HG03135 (cell line): ENCODE results near the gene LMOD3.

ENCODE experiments used
- ATAC-seq: cut with Tn5 transposase; IDR thresholded peaks from one replicate; pipeline ENCODE4 v1.9.1; 2021; ENCODE audit warnings: mild to moderate bottlenecking, moderate library complexity; ENCODE audit not compliant: unreplicated experiment

LMOD3 gene

GRCh38 chr3:69126216-69126615 is 3.8 kb upstream of the LMOD3 start:
- ATAC-seq: no peak

- ATAC-seq: no peak
These were observed 445 bp downstream of the LMOD3 start for GRCh38 chr3:69121950-69122349.

DNA sequence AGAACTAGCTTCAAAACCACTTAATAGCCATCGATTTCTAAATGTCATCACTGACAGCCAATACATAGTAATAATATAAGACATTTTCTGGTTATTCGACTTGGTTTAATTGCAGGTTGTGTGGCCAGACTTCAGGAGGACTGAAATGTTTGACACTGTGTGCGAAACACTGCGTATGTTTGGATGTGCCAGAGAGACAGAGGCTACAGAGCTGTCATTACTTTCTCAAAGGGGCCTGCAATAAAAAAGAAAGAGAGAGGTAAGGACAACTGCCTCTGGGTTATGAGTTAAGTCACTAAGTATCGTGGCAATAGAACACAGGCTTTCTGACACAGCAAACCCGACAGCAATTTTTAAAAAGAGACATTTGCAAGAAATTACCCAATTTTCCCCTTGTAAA is 882 bp downstream of the LMOD3 start:
- ATAC-seq: no peak

DNA sequence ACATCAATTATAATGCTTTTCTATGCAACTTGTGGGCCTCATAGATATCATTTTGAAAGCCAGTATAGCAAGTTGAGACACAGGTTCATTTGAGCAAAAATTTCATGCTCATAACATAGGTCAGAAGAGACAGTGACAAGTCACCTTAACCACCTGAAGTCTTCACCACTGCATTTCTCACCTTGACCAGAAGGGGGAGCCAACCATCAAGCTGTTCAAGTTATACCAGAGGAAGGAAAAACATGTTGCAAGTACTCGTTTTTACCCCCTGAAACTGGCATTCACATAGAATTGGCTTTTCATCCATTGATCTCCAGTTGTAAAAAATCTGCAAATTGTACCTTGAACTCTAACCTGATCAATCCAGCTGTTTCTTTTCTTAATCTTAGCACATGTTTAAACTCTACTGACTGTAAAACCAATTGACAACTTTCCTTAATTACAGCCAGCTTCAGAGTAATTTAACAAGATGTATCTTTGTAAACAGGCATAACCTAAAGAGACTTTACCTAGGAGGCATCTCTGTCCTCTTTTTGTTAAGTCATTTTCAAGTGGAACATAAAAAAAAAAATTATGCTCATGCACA is 1.4 kb downstream of the LMOD3 start:
- peak; percentile 87 for ATAC-seq

DNA sequence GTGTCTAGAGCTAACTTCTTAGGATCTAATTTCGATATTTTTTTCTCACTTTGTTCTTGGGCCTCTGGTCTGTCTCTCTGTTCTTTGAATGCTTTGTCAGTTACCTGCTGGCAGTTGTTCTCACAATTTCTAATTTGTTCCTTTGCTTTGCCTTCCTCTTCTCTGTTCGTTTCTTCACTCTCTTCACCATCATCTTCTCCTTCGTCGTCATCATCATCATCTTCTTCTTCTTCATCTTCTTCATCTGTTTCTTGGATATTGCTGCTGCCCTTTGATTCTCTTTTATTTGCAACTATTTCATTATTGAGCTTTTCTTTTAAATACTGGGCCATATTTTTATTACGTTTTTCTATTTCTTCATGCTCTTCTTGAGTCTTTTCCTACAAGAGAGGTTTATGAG is 2.7 kb downstream of the LMOD3 start:
- ATAC-seq: no peak

GRCh38 chr3:69119138-69119537 is 3.3 kb downstream of the LMOD3 start:
- ATAC-seq: no peak

DNA sequence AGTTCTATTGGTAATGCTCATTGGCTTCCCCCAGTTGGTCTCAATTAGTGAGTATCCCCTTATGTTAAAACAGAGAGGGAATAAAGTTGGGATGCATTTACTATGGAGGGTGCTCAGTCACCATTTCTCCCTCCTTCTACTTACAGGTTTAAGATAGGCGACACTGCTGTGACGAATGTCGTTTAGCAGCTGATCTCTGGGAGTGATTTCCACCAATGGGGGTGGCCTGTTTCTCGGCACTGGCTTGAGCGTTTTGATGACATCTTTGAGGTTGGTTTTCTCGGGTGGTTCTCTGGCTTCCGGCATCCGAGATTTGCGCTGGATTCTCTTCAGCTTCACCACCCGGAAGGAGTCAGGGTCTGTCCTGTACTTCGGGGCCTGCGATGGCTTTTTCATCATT is 3.8 kb downstream of the LMOD3 start:
- ATAC-seq: no peak

- no peak for ATAC-seq
These were observed 5.5 kb downstream of the LMOD3 start for GRCh38 chr3:69116897-69117296.

DNA sequence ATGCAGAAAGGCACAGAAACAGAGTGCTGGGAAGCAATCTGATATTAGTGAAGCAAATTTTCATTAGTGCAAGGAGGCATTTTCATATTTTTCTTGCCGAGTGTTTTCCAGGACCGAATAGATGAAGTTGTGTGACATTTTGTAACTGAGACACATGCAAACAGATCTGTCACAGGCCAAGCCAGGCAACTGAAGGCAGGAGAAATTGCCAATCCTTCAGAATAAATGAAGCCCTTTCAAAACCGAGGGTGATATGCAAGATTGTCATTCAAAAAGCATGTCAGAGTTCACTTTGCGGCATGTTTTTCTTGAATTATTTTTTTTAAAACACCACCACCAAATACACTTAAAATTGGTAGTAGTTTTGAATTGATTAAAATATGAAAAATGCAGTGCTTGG is 6.2 kb downstream of the LMOD3 start:
- no peak for ATAC-seq

GRCh38 chr3:69115731-69116130 is 6.7 kb downstream of the LMOD3 start:
- no peak for ATAC-seq

DNA sequence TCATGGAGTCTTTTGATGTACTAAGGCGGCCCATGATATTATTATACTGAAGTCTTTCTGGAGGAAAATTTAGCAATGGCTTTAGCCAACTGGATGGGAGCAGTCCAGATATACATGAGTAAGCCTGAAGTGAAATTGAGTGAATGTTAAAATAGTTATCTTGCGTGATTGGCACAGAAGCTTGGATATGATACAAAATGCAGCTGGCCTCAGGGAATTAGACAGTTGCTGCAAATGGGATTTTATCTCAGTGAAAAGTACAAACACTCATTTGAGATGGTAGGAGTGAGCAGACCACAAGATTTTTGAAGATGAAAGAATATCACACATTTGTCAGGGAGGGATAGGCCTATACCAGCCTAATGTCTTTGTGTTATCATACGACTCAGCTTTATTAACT is 8.9 kb downstream of the LMOD3 start:
- no peak for ATAC-seq

- no peak for ATAC-seq
These were observed 11.4 kb downstream of the LMOD3 start for GRCh38 chr3:69110941-69111546.

- no peak for ATAC-seq
These were observed 13.6 kb downstream of the LMOD3 start for GRCh38 chr3:69108811-69109210.

DNA sequence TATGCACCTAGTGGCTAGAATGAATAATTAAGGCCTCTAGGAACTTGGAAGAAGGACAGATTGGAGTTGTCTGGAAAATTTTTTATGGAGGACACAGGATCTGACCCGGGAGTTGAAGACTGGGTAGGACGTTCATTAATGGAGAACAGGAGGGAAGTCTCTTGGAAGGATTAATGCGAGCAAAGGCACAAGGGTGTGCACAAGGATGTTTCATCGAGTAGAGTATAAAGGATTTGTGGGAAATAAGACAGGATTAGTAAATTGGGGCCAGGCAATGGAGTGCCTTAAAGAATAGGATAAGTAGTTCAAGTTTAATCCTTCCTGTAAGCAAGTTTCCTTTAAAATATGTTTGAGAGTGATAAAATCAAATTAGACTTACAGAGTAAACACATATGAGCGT is 14.6 kb downstream of the LMOD3 start:
- ATAC-seq: no peak

DNA sequence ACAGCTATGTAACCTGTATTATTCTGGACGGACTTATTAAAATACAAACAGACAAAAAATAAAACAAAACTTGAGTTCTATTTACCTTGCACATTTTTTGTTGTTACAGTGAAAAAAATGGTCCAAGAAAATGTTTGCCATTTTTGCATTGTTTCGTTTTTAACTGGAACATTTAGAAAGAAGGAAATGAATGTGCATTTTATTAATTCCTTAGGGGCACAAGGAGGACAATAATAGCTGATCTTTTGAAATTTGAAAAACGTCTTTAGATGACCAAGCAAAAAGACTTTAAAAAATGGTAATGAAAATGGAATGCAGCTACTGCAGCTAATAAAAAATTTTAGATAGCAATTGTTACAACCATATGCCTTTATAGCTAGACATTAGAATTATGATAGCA is 17.1 kb downstream of the LMOD3 start:
- ATAC-seq: no peak

DNA sequence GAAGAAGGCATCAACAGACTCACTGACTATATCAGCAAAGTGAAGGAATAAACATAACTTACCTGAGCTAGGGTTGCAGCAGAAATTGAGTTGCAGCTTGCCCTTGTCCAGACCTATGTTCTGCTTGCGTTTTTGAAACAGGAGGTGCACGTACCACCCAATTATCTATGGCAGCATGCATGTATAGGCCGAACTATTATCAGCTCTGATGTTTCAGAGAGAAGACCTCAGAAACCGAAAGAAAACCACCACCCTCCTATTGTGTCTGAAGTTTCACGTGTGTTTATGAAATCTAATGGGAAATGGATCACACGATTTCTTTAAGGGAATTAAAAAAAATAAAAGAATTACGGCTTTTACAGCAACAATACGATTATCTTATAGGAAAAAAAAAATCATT is 17.8 kb downstream of the LMOD3 start:
- no peak for ATAC-seq

DNA sequence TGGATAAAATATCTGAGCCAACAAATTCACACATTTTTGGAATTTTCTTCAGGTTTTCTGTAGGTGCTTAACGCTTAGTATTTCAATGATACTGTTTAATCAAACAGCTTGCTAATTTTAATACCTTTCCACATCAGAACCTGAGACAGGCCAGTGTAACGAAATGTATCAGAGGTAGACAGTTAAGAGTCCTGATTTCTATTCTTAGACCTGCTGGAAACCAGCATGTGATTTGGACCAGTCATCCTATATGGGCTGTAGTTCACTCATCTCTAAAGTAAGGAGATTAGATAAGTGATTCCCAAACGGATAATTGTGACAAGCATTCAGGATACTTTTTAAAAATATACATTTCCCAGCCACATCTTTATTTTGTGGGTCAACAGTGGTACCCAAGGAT is 19.3 kb downstream of the LMOD3 start:
- no peak for ATAC-seq

DNA sequence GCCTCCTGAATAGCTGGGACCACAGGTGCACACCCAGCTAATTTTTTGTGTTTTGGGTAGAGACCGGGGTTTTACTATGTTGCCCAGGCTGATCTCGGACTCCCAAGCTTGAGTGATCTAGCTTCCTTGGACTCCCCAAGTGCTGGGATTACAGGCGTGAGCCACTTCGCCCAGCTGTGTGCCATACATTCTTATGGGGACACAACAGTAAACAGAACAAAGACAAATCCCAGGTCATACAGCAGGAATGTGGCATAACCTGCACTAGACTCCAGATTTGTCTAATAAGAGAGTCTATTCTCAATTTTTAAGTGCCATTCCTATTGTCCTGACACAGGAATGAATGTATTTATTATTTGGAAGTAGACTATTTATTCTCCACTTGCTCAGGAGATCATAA is 20.0 kb downstream of the LMOD3 start:
- ATAC-seq: no peak

- ATAC-seq: no peak
These were observed 22.8 kb downstream of the LMOD3 start for GRCh38 chr3:69099576-69099975.

DNA sequence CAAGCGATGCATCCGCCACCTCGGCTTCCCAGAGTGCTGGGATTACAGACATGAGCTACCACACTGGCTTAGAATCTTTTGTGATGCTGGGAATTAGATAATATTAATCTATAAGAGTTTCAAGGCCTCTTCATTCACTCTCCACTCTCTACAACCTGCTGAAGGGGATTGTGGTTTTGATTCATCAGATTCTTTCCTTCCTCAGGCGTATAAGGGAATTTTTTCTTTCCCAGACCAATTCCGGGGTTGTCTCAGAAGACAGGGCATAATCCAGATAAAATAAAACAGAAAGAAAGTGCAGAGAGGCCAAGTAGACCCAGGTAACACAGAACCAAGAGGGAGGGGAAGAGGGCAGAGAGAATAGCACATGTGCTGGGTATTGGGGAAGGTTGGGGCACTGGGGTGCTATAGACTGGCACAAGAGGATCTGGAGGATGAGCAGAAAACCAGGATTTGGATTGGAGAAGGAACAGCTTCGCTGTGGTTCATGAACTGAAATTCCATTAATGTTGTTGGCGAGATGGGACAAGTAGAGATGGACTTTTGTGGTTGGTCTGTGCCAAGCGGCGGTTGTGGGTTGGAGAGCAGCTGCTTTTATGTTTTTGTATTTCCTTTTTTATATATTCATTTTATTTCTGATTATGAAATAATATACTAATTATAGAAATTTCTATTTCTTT is 24.8 kb downstream of the LMOD3 start:
- ATAC-seq: no peak

DNA sequence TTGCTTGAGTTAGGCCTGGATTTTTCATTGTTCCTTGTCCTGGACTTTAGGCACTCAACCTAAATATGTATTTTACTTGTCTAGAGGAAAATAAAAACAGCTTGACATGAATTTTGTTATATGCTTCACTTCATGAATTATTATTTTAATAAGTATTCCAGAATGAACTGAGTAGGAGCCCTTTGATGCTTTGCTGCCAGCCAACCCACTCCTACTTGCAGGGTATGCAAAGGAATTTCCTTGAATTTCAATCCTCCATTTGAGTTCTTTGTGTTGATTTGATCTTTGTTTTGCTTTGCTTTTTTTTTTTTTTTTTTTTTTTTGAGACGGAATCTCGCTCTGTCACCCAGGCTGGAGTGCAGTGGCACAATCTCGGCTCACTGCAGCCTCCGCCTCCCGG is 26.1 kb downstream of the LMOD3 start:
- no peak for ATAC-seq

GRCh38 chr3:69095636-69096035 is 26.8 kb downstream of the LMOD3 start:
- ATAC-seq: no peak
